LNCaP clone FGC (cell line): ENCODE data around the gene PLXNA1.

ENCODE experiments used
- DNase-seq: peaks from one replicate; pipeline ENCODE4 v3.0.0-alpha.2; 2011; ENCODE audit warnings: low read depth
- H3K4me3 ChIP-seq: 2 replicates; pipeline ENCODE4 v1.5.1; 2011; ENCODE audit warnings: mild to moderate bottlenecking, low read depth, low read length, control low read depth
- CTCF ChIP-seq: IDR thresholded peaks from 2 replicates; pipeline ENCODE4 v1.5.1; 2012; ENCODE audit warnings: mild to moderate bottlenecking; ENCODE audit not compliant: control insufficient read depth, insufficient read depth; ENCODE audit errors: extremely low read depth

Gene PLXNA1

GRCh38 chr3:126987129-126987528 is 4.2 kb downstream of the PLXNA1 start:
- no peak for TF ChIP-seq CTCF
- H3K4me3 ChIP-seq: no peak overlapping the region
- no peak for DNase-seq

DNA sequence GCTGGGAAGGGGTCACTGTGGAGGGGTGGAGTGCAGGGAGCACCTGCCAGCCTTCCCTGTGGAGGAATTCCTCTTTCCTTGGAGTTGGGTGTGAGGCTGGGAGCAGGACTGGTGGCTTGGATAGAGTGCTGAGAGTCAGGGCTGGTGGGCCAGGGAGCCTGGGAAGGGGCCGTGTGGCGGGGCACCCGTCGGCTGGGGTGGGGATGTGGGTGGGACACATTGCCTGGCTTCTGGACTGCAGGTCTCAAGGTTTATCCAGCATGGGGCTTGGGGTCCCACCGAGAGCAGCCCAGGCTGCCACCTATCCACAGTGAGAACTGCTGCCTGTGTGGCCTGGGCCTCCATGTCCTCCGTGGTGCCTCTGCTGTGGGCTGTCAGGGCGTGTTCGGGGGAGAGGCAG is 4.7 kb downstream of the PLXNA1 start:
- H3K4me3 ChIP-seq: no peak overlapping the region
- TF ChIP-seq CTCF: no peak
- DNase-seq: no peak

GRCh38 chr3:126988451-126989021 is 5.6 kb downstream of the PLXNA1 start:
- no peak for TF ChIP-seq CTCF
- DNase-seq: no peak
- H3K4me3 ChIP-seq: no peak overlapping the region

DNA sequence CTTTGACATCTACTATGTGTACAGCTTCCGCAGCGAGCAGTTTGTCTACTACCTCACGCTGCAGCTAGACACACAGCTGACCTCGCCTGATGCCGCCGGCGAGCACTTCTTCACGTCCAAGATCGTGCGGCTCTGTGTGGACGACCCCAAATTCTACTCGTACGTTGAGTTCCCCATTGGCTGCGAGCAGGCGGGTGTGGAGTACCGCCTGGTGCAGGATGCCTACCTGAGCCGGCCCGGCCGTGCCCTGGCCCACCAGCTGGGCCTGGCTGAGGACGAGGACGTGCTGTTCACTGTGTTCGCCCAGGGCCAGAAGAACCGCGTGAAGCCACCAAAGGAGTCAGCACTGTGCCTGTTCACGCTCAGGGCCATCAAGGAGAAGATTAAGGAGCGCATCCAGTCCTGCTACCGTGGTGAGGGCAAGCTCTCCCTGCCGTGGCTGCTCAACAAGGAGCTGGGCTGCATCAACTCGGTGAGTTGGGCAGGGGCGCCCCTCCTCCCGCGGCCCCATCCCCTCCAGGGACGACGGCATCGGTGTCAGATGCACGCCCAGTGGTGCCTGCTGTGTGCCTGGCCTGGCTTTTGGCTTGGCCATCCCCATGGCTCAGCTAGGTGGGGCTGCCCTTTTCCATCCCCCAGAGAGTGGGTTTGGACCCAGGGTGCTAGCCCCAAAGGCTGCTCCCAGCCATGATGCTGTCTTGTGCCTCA is 6.6 kb downstream of the PLXNA1 start:
- DNase-seq: no peak
- no peak overlapping the region for H3K4me3 ChIP-seq
- no peak for TF ChIP-seq CTCF

GRCh38 chr3:126990024-126990700 is 7.2 kb downstream of the PLXNA1 start:
- DNase-seq: no peak
- no peak overlapping the region for H3K4me3 ChIP-seq
- no peak for TF ChIP-seq CTCF

DNA sequence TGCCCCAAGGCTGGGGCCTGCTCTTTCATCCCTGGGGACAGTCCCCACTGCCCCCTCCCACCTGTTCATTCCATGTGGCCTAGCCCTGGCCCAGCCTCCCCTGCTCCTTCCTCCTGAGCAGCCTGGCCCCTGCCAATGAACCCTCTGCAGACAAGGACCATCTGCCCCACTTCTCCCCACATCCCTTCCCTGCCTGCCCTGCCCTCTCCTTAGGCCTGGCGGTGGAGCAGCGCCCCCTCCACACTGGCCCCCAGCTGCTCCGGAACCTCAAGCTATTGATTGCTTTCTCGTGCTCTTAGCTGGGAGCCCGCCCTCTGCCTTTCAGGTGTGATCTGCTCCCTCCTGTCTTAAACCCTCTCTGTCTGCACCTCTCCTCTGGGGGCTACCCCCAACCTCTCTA is 8.0 kb downstream of the PLXNA1 start:
- no peak for DNase-seq
- no peak for TF ChIP-seq CTCF
- no peak overlapping the region for H3K4me3 ChIP-seq
